Measurements from ENCODE around the gene ZSWIM5. TPM values are rescaled to one million over a fixed set of nuclear protein-coding genes. Genes with fewer than 3 reads are reported as not detected.
"Not testable (repeated sequence)": the region's sequence is repeated elsewhere in the genome, so short reads cannot be mapped to it uniquely, and the experiment has no call there.

Gene ZSWIM5
- total and polyA plus RNA-seq, 11 donors: 0.19 to 1.7 (median 0.81) TPM

DNA sequence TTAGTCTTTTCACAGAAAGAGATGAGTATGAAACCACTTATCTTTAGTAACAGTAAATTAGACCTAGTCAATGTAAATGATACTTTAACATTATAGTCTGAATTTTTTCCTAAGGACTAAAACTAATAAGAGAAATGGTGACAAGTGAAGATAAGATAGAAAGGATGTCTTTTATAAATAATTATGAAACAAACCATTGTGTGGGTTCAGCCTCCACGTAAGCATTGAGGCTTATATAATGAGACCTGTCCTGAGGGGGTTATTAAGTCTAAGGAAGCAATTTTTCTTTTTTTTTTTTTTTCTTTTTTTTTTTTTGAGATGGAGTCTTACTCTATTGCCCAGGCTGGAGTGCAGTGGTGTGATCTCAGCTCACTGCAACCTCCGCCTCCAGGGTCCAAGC lies 138.6 kb downstream of the ZSWIM5 start:
- TF ChIP-seq, protein P1, sequence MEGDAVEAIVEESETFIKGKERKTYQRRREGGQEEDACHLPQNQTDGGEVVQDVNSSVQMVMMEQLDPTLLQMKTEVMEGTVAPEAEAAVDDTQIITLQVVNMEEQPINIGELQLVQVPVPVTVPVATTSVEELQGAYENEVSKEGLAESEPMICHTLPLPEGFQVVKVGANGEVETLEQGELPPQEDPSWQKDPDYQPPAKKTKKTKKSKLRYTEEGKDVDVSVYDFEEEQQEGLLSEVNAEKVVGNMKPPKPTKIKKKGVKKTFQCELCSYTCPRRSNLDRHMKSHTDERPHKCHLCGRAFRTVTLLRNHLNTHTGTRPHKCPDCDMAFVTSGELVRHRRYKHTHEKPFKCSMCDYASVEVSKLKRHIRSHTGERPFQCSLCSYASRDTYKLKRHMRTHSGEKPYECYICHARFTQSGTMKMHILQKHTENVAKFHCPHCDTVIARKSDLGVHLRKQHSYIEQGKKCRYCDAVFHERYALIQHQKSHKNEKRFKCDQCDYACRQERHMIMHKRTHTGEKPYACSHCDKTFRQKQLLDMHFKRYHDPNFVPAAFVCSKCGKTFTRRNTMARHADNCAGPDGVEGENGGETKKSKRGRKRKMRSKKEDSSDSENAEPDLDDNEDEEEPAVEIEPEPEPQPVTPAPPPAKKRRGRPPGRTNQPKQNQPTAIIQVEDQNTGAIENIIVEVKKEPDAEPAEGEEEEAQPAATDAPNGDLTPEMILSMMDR (IDR thresholded peaks at IDR 0.05): no peak
- no peak for TF ChIP-seq POLR2A (IDR thresholded peaks at IDR 0.05)
- DNase-seq: no peak
- WGBS, 4 donors: 72 to 77% (median 73%) methylated on average over 2 of the region's 2 CpGs
- Histone ChIP-seq H3K27me3 (no peaks in the 10 kb centered on the region), H3K36me3 (no peaks in the 10 kb centered on the region), H3K27ac (no peak overlapping the region), H3K4me3 (no peak overlapping the region), H3K4me1 (no peaks in the 10 kb centered on the region), H3K9me3 (peaks cover 0 to 19% (median 0%) of the 10 kb centered on the region in 12 donors)
- intact Hi-C loops (cut with DNase I): no loop called here
- ATAC-seq: no peak

DNA sequence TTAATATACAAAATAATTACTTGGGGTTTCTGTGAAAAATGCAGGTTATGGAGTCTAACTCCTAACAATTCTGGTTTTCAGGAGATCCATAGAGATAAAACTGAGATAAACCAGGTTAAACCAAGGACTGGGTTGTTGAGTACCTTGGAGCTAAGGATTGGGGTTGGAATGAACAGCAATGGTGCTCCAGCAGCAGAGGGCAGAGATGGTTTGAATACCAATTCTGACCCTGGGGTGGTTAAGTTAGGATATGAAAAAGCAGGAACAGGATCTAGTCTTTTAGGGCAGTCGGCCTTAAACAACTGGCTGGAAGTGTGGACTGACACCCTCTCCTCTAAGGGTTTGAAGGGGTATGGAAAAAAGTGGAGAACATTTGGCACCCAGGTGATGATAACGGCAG lies 141.3 kb downstream of the ZSWIM5 start:
- ATAC-seq: no peak
- intact Hi-C loops (cut with DNase I): no loop called here
- Histone ChIP-seq H3K4me3 (no peak overlapping the region), H3K4me1 (no peaks in the 10 kb centered on the region), H3K9me3 (peaks cover 0 to 8% (median 0%) of the 10 kb centered on the region in 12 donors), H3K27me3 (no peaks in the 10 kb centered on the region), H3K36me3 (no peaks in the 10 kb centered on the region), H3K27ac (no peak overlapping the region)
- no peak for TF ChIP-seq POLR2A (IDR thresholded peaks at IDR 0.05)
- TF ChIP-seq, protein P1 (IDR thresholded peaks at IDR 0.05): no peak
- 71 to 79% (median 73%) methylated on average over 2 of the region's 2 CpGs for WGBS, 4 donors
- DNase-seq: no peak

DNA sequence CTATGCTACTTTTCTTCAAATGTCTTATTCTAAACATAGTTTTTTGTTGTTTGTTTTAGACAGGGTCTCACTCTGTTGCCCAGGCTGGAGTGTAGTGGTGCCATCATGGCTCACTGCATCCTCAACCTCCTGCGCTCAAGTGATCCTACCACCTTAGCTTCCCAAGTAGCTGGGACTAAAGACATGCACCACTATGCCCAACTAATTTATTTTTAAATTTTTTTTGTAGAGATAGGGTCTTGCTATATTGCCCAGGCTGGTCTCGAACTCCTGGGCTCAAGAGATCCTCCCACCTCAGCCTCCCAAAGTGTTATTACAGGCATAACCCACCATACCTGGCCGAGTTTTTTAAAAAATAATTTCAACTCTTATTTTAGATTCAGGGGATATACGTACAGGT lies 143.9 kb downstream of the ZSWIM5 start:
- H3K27ac ChIP-seq; H3K4me1 ChIP-seq; DNase-seq; intact Hi-C loops (cut with DNase I); H3K27me3 ChIP-seq; H3K4me3 ChIP-seq; ATAC-seq; H3K9me3 ChIP-seq: not testable (repeated sequence)
- peaks cover 0 to 19% (median 0%) of the 10 kb centered on the region in 9 donors for H3K36me3 ChIP-seq
- 88 to 93% (median 91%) methylated on average over 4 of the region's 4 CpGs for WGBS, 4 donors

DNA sequence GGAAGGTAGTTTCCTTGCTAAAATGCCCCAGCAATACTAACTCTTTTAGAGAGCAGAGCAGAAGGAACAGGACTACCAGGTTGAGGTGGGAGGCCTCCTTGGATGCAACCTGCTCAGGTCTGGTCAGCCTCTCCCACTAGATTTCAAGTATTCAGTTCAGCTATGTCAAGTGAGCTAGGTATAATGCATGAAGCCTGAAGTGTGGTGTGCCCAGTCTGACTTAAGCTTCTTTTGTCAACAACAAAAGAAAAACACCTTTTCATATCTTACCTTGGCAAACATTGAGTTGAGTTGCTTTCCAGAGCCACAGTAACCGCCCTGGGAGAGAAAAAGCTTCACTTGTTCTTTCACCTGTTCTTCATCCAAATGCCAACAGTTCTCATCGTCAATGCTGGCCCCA lies 146.6 kb downstream of the ZSWIM5 start:
- intact Hi-C loops (cut with DNase I): no loop called here
- TF ChIP-seq, protein P1 (IDR thresholded peaks at IDR 0.05): no peak
- no peak for TF ChIP-seq POLR2A (IDR thresholded peaks at IDR 0.05)

DNA sequence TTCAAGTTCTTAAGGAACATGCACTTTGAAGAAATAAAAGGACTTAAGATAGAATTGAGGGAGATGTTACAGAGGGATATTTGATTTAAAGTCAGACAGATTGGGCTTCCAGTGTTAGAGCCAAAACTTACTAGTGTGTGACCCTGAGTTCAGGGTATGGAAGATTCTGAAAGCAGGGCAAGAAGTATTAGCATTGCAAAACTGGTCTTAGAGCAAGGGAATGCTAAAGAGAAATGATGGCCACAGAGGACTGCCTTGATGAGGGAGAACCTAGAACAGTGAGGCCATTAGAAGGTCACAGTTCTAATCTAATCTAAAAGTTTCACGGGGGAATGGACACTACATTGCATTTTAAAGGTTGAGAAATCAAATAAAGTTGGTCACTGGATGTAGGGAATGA lies 148.9 kb downstream of the ZSWIM5 start:
- WGBS, 4 donors: 58 to 71% (median 62%) methylated on average over 1 of the region's 1 CpG
- no peak for TF ChIP-seq POLR2A (IDR thresholded peaks at IDR 0.05)
- TF ChIP-seq, protein P1 (IDR thresholded peaks at IDR 0.05): no peak
- H3K4me1 ChIP-seq: no peaks in the 10 kb centered on the region
- intact Hi-C loops (cut with DNase I): no loop called here
- H3K27me3 ChIP-seq: no peaks in the 10 kb centered on the region
- H3K9me3 ChIP-seq: no peaks in the 10 kb centered on the region
- H3K36me3 ChIP-seq: peaks cover 0 to 29% (median 0%) of the 10 kb centered on the region in 9 donors
- H3K4me3 ChIP-seq: no peak overlapping the region
- H3K27ac ChIP-seq: no peak overlapping the region
- no peak for DNase-seq
- ATAC-seq: no peak

More for the DNA sequence above, 146.6 kb downstream of the ZSWIM5 start:
- H3K27me3 ChIP-seq: no peaks in the 10 kb centered on the region
- no peak overlapping the region for H3K27ac ChIP-seq
- H3K4me3 ChIP-seq: no peak overlapping the region
- H3K9me3 ChIP-seq: no peaks in the 10 kb centered on the region
- ATAC-seq (no peak), DNase-seq (no peak)
- WGBS, 4 donors: 87 to 89% (median 88%) methylated on average over 2 of the region's 2 CpGs
- no peaks in the 10 kb centered on the region for H3K4me1 ChIP-seq
- peaks cover 0 to 29% (median 0%) of the 10 kb centered on the region in 9 donors for H3K36me3 ChIP-seq
